Tibial nerve (tissue), 4 donors: Measurements from ENCODE around the gene CEP63. TPM values are rescaled to one million over a fixed set of nuclear protein-coding genes. Genes with fewer than 3 reads are reported as not detected.
A peak's percentile ranks its signal among the peaks of the same experiment; 100 is the strongest.

Experiments used
- DNase-seq, 2 donors: peaks; one replicate each; pipeline ENCODE4 v3.0.0-alpha.2; 2019; ENCODE audit warnings: low spot score in 2 of 2
- H3K27ac ChIP-seq, 4 donors: fragments of 200-600 bp; sonication (generic) in 3 of 4; one replicate each; pipeline ENCODE4 v1.5.1; 2017 to 2019; ENCODE audit warnings: mild to moderate bottlenecking in 1 of 4
- H3K27me3 ChIP-seq, 2 donors: fragments of 200-600 bp; sonication (generic) in 1 of 2; one replicate each; pipeline versions ENCODE4 v1.5.1 to v1.6.0; 2017 to 2019
- H3K36me3 ChIP-seq, 3 donors: fragments of 200-600 bp; sonication (generic); one replicate each; pipeline ENCODE4 v1.5.1; 2018 to 2019
- H3K4me1 ChIP-seq, 4 donors: fragments of 200-600 bp; sonication (generic) in 3 of 4; one replicate each; pipeline ENCODE4 v1.5.1; 2017 to 2019
- H3K4me3 ChIP-seq, 4 donors: fragments of 200-600 bp; sonication (generic) in 3 of 4; one replicate each; pipeline ENCODE4 v1.5.1; 2017 to 2019; ENCODE audit warnings: mild to moderate bottlenecking in 1 of 4, moderate library complexity in 1 of 4
- H3K9me3 ChIP-seq, 4 donors: fragments of 200-600 bp; sonication (generic) in 3 of 4; one replicate each; pipeline ENCODE4 v1.5.1; 2017 to 2019
- CTCF ChIP-seq, 5 experiments: fragments of 200-600 bp in 3 of 5; fragments of 450-650 bp in 2 of 5; sonication (generic) in 3 of 5; IDR thresholded peaks; one replicate each; pipeline ENCODE4 v1.5.1; 2016 to 2019; ENCODE audit warnings: antibody characterized with exemption in 5 of 5, mild to moderate bottlenecking in 3 of 5, moderate library complexity in 2 of 5
- EP300 ChIP-seq, 2 donors: sonication (generic); formaldehyde crosslinking; IDR thresholded peaks; one replicate each; pipeline ENCODE4 v1.6.1; 2017; ENCODE audit warnings: antibody characterized with exemption in 2 of 2, mild to moderate bottlenecking in 1 of 2
- POLR2A ChIP-seq, 2 donors: fragments of 450-650 bp; IDR thresholded peaks; one replicate each; pipeline ENCODE4 v1.6.1; 2017; ENCODE audit warnings: antibody characterized with exemption in 2 of 2, mild to moderate bottlenecking in 2 of 2, moderate library complexity in 2 of 2
- WGBS, 2 donors: methylation state at CpG; one replicate each; pipeline ENCODE4 v1.1.5; 2018; 5-methylcytosine and 5-hydroxymethylcytosine counted together
- total RNA-seq, 4 donors: library from RNA; depleted of rRNA; stranded (reverse); fragments of >200 nt; gene quantifications; one replicate each; pipeline ENCODE4 v1.1.0, GENCODE V29; 2016

CEP63 gene
- total RNA-seq, 4 donors from 2014 or later: 21.4 to 32.7 (median 27.8) TPM

GRCh38 chr3:134445095-134445494, 40.8 kb upstream of the CEP63 start:
- TF ChIP-seq POLR2A (IDR thresholded peaks at IDR 0.05) (no peak), EP300 (IDR thresholded peaks at IDR 0.05) (no peak), CTCF (IDR thresholded peaks at IDR 0.05) (no peak)
- DNase-seq: no peak
- Histone ChIP-seq H3K36me3 (no peaks in the 10 kb centered on the region), H3K9me3 (peaks cover 0 to 9% (median 0%) of the 10 kb centered on the region in 4 donors), H3K4me3 (no peak overlapping the region), H3K27me3 (no peaks in the 10 kb centered on the region), H3K4me1 (peaks cover 0 to 50% (median 7%) of the 10 kb centered on the region in 4 donors), H3K27ac (no peak overlapping the region)
- 70 to 73% methylated on average over 1 of the region's 1 CpG for WGBS, 2 donors

- TF ChIP-seq EP300 (IDR thresholded peaks at IDR 0.05): peak in 1 of 2 donors; percentile 71
- TF ChIP-seq POLR2A (IDR thresholded peaks at IDR 0.05): no peak
- no peaks in the 10 kb centered on the region for H3K27me3 ChIP-seq
- peaks cover 0 to 50% (median 7%) of the 10 kb centered on the region in 4 donors for H3K4me1 ChIP-seq
- peak overlapping the region in 2 of 4 donors; percentile 37 to 52 for H3K27ac ChIP-seq
- H3K9me3 ChIP-seq: peaks cover 0 to 9% (median 0%) of the 10 kb centered on the region in 4 donors
- H3K4me3 ChIP-seq: no peak overlapping the region
- DNase-seq: peak in 1 of 2 donors; percentile 59
- 11 to 12% methylated on average over 1 of the region's 1 CpG for whole genome bisulfite sequencing, 2 donors
- H3K36me3 ChIP-seq: no peaks in the 10 kb centered on the region
These were observed 40.2 kb upstream of the CEP63 start for GRCh38 chr3:134445636-134446035.

- Histone ChIP-seq H3K4me3 (no peak overlapping the region), H3K4me1 (peaks cover 0 to 50% (median 7%) of the 10 kb centered on the region in 4 donors), H3K27me3 (no peaks in the 10 kb centered on the region), H3K9me3 (peaks cover 0 to 9% (median 0%) of the 10 kb centered on the region in 4 donors), H3K36me3 (no peaks in the 10 kb centered on the region), H3K27ac (peak overlapping the region in 1 of 4 donors; percentile 37)
- no peak for DNase-seq
- TF ChIP-seq CTCF (IDR thresholded peaks at IDR 0.05) (no peak), EP300 (IDR thresholded peaks at IDR 0.05) (no peak), POLR2A (IDR thresholded peaks at IDR 0.05) (no peak)
- whole genome bisulfite sequencing, 2 donors: 18 to 24% methylated on average over 3 of the region's 3 CpGs
These were observed 39.1 kb upstream of the CEP63 start for GRCh38 chr3:134446800-134447199.

GRCh38 chr3:134447351-134447750, 38.5 kb upstream of the CEP63 start:
- no peaks in the 10 kb centered on the region for H3K27me3 ChIP-seq
- 67 to 68% methylated on average over 1 of the region's 1 CpG for WGBS, 2 donors
- DNase-seq: no peak
- peaks cover 0 to 9% (median 0%) of the 10 kb centered on the region in 4 donors for H3K9me3 ChIP-seq
- H3K27ac ChIP-seq: peak overlapping the region in 1 of 4 donors; percentile 37
- H3K4me1 ChIP-seq: peaks cover 0 to 50% (median 7%) of the 10 kb centered on the region in 4 donors
- TF ChIP-seq CTCF (IDR thresholded peaks at IDR 0.05) (no peak), EP300 (IDR thresholded peaks at IDR 0.05) (no peak)
- no peak overlapping the region for H3K4me3 ChIP-seq
- no peaks in the 10 kb centered on the region for H3K36me3 ChIP-seq

GRCh38 chr3:134448664-134449063, 37.2 kb upstream of the CEP63 start:
- Histone ChIP-seq H3K27me3 (no peaks in the 10 kb centered on the region), H3K36me3 (no peaks in the 10 kb centered on the region), H3K9me3 (peaks cover 0 to 9% (median 0%) of the 10 kb centered on the region in 4 donors), H3K4me1 (peaks cover 0 to 50% (median 7%) of the 10 kb centered on the region in 4 donors), H3K27ac (no peak overlapping the region), H3K4me3 (no peak overlapping the region)
- no peak for TF ChIP-seq POLR2A (IDR thresholded peaks at IDR 0.05)
- TF ChIP-seq EP300 (IDR thresholded peaks at IDR 0.05): no peak
- no peak for TF ChIP-seq CTCF (IDR thresholded peaks at IDR 0.05)
- no peak for DNase-seq
- 94 to 95% methylated on average over 5 of the region's 5 CpGs for WGBS, 2 donors
